ENCODE measurements around the gene DDHD1.
"Not testable (repeated sequence)": the region's sequence is repeated elsewhere in the genome, so short reads cannot be mapped to it uniquely, and the experiment has no call there.

Gene DDHD1

GRCh38 chr14:53183056-53183455 lies 29.9 kb upstream of the DDHD1 start:
- no peaks in the 10 kb centered on the region for H3K36me3 ChIP-seq (replicated peaks; ENCODE audit: low read depth, low read length)
- no peaks in the 10 kb centered on the region for H3K9me3 ChIP-seq (ENCODE audit: insufficient read depth, low read length)
- H3K27me3 ChIP-seq (ENCODE audit: low read depth, low read length) = no peaks in the 10 kb centered on the region
- H4K20me1 ChIP-seq (ENCODE audit: insufficient read depth, low read length) = no peaks in the 10 kb centered on the region
- H3K4me2 ChIP-seq (ENCODE audit: low read length) = no peak overlapping the region
- H3K27ac ChIP-seq (ENCODE audit: low read length) = no peak overlapping the region
- TF ChIP-seq EZH2phosphoT487 (IDR thresholded peaks at IDR 0.05; ENCODE audit: low read depth) (no peak), CTCF (IDR thresholded peaks at IDR 0.05; ENCODE audit: low read depth, low read length) (no peak)
- no peaks in the 10 kb centered on the region for H3K79me2 ChIP-seq (ENCODE audit: low read length)
- no peaks in the 10 kb centered on the region; the same call in 1 of the 2 replicates for H3K4me1 ChIP-seq (ENCODE audit: low read length)
- H3K9ac ChIP-seq (ENCODE audit: low read length) = no peak overlapping the region
- H2AFZ ChIP-seq (ENCODE audit: low read depth, low read length) = no peak overlapping the region
- H3K4me3 ChIP-seq (ENCODE audit: low read length) = no peak overlapping the region

GRCh38 chr14:53181463-53182081 lies 28.4 kb upstream of the DDHD1 start:
- not testable (repeated sequence) for H3K36me3 ChIP-seq (replicated peaks; ENCODE audit: low read depth, low read length); H3K4me1 ChIP-seq (ENCODE audit: low read length); H3K27ac ChIP-seq (ENCODE audit: low read length); H3K9ac ChIP-seq (ENCODE audit: low read length); H4K20me1 ChIP-seq (ENCODE audit: insufficient read depth, low read length); H3K27me3 ChIP-seq (ENCODE audit: low read depth, low read length); H3K79me2 ChIP-seq (ENCODE audit: low read length); H2AFZ ChIP-seq (ENCODE audit: low read depth, low read length); H3K9me3 ChIP-seq (ENCODE audit: insufficient read depth, low read length); H3K4me2 ChIP-seq (ENCODE audit: low read length); H3K4me3 ChIP-seq (ENCODE audit: low read length)

GRCh38 chr14:53180272-53181221 lies 27.4 kb upstream of the DDHD1 start:
- H3K27me3 ChIP-seq (ENCODE audit: low read depth, low read length) = no peaks in the 10 kb centered on the region
- H3K79me2 ChIP-seq (ENCODE audit: low read length) = no peaks in the 10 kb centered on the region
- no peak overlapping the region for H3K4me2 ChIP-seq (ENCODE audit: low read length)

GRCh38 chr14:53179486-53180005 lies 26.4 kb upstream of the DDHD1 start:
- H3K79me2 ChIP-seq (ENCODE audit: low read length); H3K9me3 ChIP-seq (ENCODE audit: insufficient read depth, low read length); H3K4me1 ChIP-seq (ENCODE audit: low read length); H3K27me3 ChIP-seq (ENCODE audit: low read depth, low read length); H3K4me3 ChIP-seq (ENCODE audit: low read length); H3K27ac ChIP-seq (ENCODE audit: low read length); H2AFZ ChIP-seq (ENCODE audit: low read depth, low read length); H3K9ac ChIP-seq (ENCODE audit: low read length); H3K36me3 ChIP-seq (replicated peaks; ENCODE audit: low read depth, low read length); H4K20me1 ChIP-seq (ENCODE audit: insufficient read depth, low read length); H3K4me2 ChIP-seq (ENCODE audit: low read length): not testable (repeated sequence)

More at GRCh38 chr14:53180272-53181221, 27.4 kb upstream of the DDHD1 start:
- Histone ChIP-seq H3K4me3 (ENCODE audit: low read length) (no peak overlapping the region), H3K27ac (ENCODE audit: low read length) (no peak overlapping the region), H3K9ac (ENCODE audit: low read length) (no peak overlapping the region), H2AFZ (ENCODE audit: low read depth, low read length) (no peak overlapping the region), H3K36me3 (replicated peaks; ENCODE audit: low read depth, low read length) (no peaks in the 10 kb centered on the region), H3K9me3 (ENCODE audit: insufficient read depth, low read length) (no peaks in the 10 kb centered on the region), H3K4me1 (ENCODE audit: low read length) (no peaks in the 10 kb centered on the region; the same call in 1 of the 2 replicates), H4K20me1 (ENCODE audit: insufficient read depth, low read length) (no peaks in the 10 kb centered on the region)
- TF ChIP-seq EZH2phosphoT487 (IDR thresholded peaks at IDR 0.05; ENCODE audit: low read depth) = no peak
- peak; percentile 6; the same call in 1 of the 2 replicates for TF ChIP-seq CTCF (IDR thresholded peaks at IDR 0.05; ENCODE audit: low read depth, low read length)

GRCh38 chr14:53175375-53175774 lies 22.3 kb upstream of the DDHD1 start:
- Histone ChIP-seq H3K79me2 (ENCODE audit: low read length) (no peaks in the 10 kb centered on the region), H3K27me3 (ENCODE audit: low read depth, low read length) (no peaks in the 10 kb centered on the region), H3K4me2 (ENCODE audit: low read length) (no peak overlapping the region), H4K20me1 (ENCODE audit: insufficient read depth, low read length) (no peaks in the 10 kb centered on the region), H3K9ac (ENCODE audit: low read length) (no peak overlapping the region), H3K9me3 (ENCODE audit: insufficient read depth, low read length) (no peaks in the 10 kb centered on the region), H3K36me3 (replicated peaks; ENCODE audit: low read depth, low read length) (no peaks in the 10 kb centered on the region), H3K4me3 (ENCODE audit: low read length) (no peak overlapping the region), H3K27ac (ENCODE audit: low read length) (no peak overlapping the region), H3K4me1 (ENCODE audit: low read length) (no peaks in the 10 kb centered on the region), H2AFZ (ENCODE audit: low read depth, low read length) (no peak overlapping the region)
- TF ChIP-seq CTCF (IDR thresholded peaks at IDR 0.05; ENCODE audit: low read depth, low read length) (no peak), EZH2phosphoT487 (IDR thresholded peaks at IDR 0.05; ENCODE audit: low read depth) (no peak)

Measured in OCI-LY3 (cell line).